Muscle layer of duodenum (tissue), 2 donors: ENCODE measurements around the gene KCNT1.

Experiments used
- H3K27ac ChIP-seq: one replicate; pipeline ENCODE4 v1.7.0; 2013; ENCODE audit warnings: mild to moderate bottlenecking, low read length
- H3K27me3 ChIP-seq: one replicate; pipeline ENCODE4 v1.7.0; 2013; ENCODE audit warnings: low read depth, mild to moderate bottlenecking, control low read depth, low read length
- H3K36me3 ChIP-seq, 2 donors: one replicate each; pipeline ENCODE4 v1.7.0; 2013; ENCODE audit warnings: low read length in 2 of 2, control low read depth in 1 of 2, mild to moderate bottlenecking in 1 of 2; ENCODE audit not compliant: insufficient read depth in 2 of 2, control insufficient read depth in 1 of 2
- H3K4me1 ChIP-seq, 2 donors: one replicate each; pipeline ENCODE4 v1.7.0; 2013; ENCODE audit warnings: low read length in 2 of 2, mild to moderate bottlenecking in 2 of 2, control low read depth in 1 of 2, moderate library complexity in 1 of 2; ENCODE audit not compliant: insufficient read depth in 2 of 2, control insufficient read depth in 1 of 2
- H3K4me3 ChIP-seq, 2 donors: one replicate each; pipeline ENCODE4 v1.7.0; 2013; ENCODE audit warnings: low read length in 2 of 2, low read depth in 1 of 2, mild to moderate bottlenecking in 1 of 2
- H3K9me3 ChIP-seq, 2 donors: one replicate each; pipeline ENCODE4 v1.7.0; 2013; ENCODE audit warnings: low read length in 2 of 2, control low read depth in 1 of 2, mild to moderate bottlenecking in 1 of 2; ENCODE audit not compliant: control insufficient read depth in 1 of 2
- donor health status: healthy.

Gene KCNT1

DNA sequence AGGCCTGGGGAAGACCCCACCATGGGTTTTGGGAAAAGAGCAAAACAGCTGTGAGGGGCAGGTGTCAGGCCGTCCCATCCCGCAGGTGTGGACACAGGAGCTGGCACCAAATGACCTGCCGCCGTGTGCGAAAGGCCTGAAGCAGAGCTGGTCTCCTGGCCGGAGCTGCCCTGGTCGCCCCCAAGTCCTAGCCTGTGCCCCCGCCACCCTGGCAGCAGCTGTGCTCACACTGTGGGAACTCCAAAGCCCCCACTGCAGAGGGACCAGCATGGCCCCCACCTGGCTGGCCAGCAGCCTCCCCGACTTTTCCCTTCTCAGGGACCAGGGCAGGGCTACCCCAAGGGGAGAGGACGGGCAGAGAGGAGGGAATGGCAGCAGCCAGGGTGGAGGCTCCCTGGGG is 88.4 kb downstream of the KCNT1 start:
- Histone ChIP-seq H3K4me1 (no peaks in the 10 kb centered on the region), H3K27me3 (no peaks in the 10 kb centered on the region), H3K9me3 (no peaks in the 10 kb centered on the region), H3K36me3 (no peaks in the 10 kb centered on the region), H3K27ac (no peak overlapping the region), H3K4me3 (no peak overlapping the region)

DNA sequence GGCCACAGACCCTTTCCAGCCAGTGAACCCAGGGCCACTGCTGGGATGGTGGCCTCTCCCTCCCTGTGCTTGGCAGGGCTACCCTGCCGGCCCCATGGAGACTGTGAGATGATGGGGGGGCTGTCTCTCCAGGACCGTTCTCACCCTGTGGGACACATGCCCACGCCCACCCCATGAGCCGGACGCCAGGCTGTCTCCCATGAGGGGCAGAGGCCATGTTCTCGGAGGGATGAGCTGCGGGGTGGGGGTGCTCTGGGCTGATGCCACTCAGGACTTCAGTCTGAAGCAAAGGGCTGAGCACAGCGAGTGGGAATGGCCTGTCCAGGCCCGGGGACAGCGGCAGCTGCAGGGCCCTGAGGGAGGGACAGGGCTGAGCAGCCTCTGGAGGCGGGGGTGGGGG is 88.9 kb downstream of the KCNT1 start:
- Histone ChIP-seq H3K27ac (no peak overlapping the region), H3K27me3 (no peaks in the 10 kb centered on the region), H3K36me3 (no peaks in the 10 kb centered on the region), H3K4me1 (no peaks in the 10 kb centered on the region), H3K9me3 (no peaks in the 10 kb centered on the region), H3K4me3 (no peak overlapping the region)

DNA sequence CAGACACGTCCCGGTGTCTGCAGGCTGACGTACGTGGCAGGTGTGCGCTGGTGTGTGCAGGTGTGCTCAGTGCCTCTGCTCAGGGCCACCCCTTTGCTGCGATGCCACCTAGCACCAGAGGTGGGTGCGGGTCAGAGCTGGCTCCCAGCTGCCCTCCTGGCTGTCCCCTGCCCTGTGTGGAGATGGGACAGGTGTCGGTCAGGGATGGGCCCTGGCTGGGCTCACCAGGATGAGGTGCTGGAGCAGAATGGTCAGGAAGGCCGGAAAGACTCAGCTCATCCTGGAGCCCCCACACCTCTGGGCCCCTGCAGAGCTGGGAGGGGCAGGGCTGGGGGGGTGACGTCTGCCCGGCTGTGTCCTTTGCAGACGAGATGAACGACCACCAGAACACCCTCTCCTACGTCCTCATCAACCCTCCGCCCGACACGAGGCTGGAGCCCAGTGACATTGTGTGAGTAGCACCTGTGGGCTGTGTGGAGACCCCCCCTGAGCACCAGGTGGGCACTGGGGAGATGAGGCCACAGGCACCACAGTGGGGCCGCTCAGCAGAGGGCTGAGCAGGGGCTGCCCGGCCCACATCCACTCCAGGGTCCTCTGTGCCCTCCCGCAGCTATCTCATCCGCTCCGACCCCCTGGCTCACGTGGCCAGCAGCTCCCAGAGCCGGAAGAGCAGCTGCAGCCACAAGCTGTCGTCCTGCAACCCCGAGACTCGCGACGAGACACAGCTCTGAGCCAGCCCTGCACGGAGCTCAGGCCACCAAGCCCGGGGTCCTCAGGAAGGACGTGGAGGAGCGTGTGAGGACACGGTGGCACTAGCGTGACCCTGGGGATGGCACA is 89.7 kb downstream of the KCNT1 start:
- no peak overlapping the region for H3K27ac ChIP-seq
- no peaks in the 10 kb centered on the region for H3K36me3 ChIP-seq
- H3K9me3 ChIP-seq, result no peaks in the 10 kb centered on the region
- no peaks in the 10 kb centered on the region for H3K27me3 ChIP-seq
- no peak overlapping the region for H3K4me3 ChIP-seq
- H3K4me1 ChIP-seq, result no peaks in the 10 kb centered on the region

DNA sequence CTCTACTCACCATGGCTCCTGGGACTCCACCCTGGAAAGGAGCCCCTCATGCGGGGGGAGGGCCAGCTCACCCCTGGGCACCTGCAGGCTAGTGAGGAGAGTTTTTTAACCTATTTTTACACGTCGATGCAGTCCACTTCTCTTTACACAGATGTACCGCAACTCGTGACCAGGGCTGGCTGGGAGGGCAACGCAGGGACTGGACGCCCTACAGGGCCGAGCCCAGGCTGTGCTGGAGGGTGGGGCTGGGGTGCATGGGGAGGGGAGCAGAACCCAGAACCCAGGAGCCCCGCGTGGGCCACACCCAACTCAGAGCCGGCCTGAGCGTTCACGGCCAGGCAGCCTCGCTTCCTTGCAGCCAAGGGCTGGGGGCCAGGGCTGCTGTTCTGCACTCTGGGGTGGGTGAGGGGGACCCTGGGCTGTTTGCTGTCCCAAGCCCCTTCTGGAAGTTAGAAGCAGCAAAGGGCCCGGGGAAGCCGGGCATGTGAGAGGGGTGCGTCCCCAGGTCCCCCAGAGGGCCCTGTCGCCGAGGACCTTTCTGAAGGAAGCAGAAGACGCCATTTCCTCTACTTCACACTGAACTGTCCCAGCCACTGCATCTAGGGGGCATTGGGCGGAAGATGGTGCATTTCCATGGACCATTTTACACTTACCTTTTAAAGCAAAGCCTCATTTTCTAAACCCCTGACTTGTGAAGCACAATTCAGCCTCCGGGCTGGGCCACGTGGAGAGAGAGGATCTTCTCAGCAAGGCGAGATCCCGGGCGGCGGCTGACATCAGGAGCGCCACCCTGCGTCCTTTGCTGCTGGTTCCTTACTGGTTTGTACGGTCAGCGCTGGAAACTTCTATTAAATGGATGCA is 90.5 kb downstream of the KCNT1 start:
- Histone ChIP-seq H3K4me3 (no peak overlapping the region), H3K4me1 (no peaks in the 10 kb centered on the region), H3K27ac (no peak overlapping the region), H3K9me3 (no peaks in the 10 kb centered on the region), H3K27me3 (no peaks in the 10 kb centered on the region), H3K36me3 (no peaks in the 10 kb centered on the region)

DNA sequence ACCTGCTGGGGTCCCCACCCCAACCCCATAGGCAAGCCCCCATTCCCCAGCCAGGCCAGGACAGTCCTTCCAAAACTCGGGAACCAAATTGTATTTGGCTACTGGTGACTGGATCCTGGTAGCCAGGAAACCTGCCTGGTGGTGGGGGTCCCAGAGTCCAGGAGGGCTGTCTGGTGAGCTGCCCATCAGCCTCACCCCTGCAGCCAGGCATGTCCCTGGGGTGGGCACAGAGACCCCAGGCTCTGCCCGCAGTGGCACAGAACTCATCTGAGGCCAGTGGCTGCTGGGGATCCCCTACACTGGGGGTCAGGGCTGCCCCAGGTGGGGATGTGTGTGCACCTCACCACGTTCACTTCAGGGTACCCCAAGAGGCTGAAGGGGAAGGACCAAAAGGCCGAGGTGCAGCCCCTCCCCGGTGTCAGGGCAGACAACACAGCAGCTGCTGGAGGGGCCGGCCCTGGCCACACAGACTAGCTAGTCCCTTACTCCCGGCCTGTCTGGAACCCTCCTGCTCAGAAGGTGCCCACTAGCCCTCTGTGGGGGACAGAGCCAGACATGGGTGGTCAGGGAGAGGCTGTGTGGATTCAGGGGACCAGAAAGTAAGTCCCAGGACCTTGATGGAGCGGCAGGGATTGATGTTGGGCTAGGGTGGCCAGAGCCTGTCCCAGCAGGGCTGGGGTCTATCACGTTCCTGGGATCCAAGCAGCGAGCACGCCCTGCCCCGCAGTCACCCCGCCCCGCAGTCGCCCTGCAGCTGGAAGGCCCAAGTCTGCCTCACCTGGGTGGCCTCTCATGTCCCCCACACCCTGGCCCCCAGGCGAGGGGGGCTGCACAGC is 91.5 kb downstream of the KCNT1 start:
- Histone ChIP-seq H3K9me3 (no peaks in the 10 kb centered on the region), H3K4me1 (no peaks in the 10 kb centered on the region), H3K27ac (no peak overlapping the region), H3K36me3 (no peaks in the 10 kb centered on the region), H3K4me3 (no peak overlapping the region), H3K27me3 (no peaks in the 10 kb centered on the region)

DNA sequence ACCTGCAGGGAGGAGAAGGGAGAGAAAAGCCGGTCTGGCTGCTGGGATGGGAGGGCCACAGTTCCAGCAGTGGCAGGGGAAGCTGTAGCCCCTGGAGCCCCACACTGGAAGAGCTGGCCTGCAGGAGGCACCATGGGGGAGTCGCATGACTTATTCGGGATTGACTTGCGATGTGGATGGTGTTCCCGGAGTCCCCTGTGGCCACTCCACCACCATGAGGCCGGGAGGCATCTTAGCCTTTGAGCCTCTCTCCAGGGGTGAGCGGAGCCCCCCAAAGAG is 92.0 kb downstream of the KCNT1 start:
- no peak overlapping the region for H3K4me3 ChIP-seq
- no peaks in the 10 kb centered on the region for H3K4me1 ChIP-seq
- no peaks in the 10 kb centered on the region for H3K27me3 ChIP-seq

DNA sequence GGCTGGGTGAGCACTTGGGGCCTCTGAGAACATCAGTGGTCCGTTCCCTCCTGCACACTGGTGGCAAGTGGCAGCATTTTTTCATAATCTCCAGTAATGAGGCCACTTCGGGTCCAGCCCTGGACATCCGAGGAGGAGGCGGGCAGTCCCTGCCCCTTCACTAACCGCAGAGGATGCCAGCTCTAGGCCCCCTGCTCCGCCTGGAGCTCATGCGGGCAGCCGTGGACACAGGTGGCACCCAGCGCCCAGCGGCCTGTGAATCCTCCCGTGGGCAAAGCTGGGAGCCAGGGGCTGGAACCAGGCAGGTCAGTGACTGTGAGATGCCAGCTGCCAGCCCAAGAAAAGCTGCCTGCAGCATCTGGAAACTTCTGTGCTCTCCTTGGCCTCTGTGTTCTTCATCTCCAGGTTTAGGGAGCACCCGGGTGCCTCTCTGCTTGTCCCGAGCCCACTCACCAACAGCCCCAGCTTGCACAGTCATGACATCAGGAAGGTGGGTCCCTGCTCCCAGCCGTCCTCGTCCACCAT is 92.4 kb downstream of the KCNT1 start:
- H3K4me1 ChIP-seq, result no peaks in the 10 kb centered on the region
- no peak overlapping the region for H3K4me3 ChIP-seq
- no peak overlapping the region for H3K27ac ChIP-seq
- no peaks in the 10 kb centered on the region for H3K9me3 ChIP-seq
- H3K27me3 ChIP-seq, result no peaks in the 10 kb centered on the region
- H3K36me3 ChIP-seq, result no peaks in the 10 kb centered on the region

More for the DNA sequence above, 92.0 kb downstream of the KCNT1 start:
- Histone ChIP-seq H3K36me3 (no peaks in the 10 kb centered on the region), H3K9me3 (no peaks in the 10 kb centered on the region), H3K27ac (no peak overlapping the region)

DNA sequence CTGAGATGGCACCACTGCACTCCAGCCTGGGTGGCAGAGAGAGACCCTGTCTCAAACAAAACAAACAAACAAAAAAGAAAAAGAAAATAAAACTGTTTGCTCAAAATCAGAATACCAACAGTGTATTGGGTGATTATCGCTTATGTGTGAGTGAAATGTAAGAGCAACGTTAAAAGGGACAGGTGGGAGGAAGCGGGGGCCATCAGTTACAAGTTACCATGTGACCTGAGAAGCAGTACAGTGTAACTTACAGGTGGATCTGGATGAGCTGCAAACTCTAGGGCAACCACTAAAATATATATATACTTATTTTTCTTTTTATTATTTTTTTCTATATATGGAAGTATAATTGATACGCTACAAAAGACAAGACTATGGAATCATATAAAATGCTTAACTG is 93.4 kb downstream of the KCNT1 start:
- H3K4me3 ChIP-seq, result no peak overlapping the region
- H3K36me3 ChIP-seq, result no peaks in the 10 kb centered on the region
- no peaks in the 10 kb centered on the region for H3K4me1 ChIP-seq
- H3K9me3 ChIP-seq, result no peaks in the 10 kb centered on the region
- H3K27ac ChIP-seq, result no peak overlapping the region
- no peaks in the 10 kb centered on the region for H3K27me3 ChIP-seq

DNA sequence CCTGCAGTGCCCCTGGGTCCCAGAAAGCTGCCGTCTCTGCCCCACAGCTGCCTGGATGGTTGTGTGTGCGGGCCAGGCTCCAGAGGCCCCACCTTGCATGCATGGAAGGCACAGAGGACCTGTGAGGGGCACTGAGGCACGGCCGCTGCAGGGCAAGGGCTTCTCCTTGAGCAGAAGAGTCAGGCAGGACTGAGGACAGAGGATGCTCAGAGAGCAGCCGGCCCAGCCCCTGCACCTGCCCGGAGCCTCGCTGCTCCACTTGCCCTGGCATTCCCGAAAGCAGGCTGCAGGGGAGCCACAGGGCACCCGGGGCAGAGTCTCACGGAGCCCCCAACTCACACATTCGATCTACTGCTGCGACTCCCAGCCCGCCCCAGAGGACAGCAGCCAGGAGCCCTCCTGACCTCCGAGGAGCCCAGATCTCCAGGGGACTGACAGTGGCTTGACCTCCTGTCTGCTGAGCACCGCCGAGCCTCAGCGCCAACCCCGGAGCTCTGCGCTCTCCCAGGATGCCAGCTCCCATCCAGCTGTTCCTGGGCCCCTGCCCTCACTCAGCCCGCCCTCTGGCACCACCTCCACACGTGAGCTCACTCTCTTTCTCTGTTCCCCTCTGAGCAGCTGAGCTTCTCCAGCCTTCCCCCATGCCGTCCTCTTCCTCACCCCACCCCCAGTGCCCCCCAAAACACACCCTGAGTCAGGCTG is 95.0 kb downstream of the KCNT1 start:
- Histone ChIP-seq H3K4me3 (no peak overlapping the region), H3K27me3 (no peaks in the 10 kb centered on the region), H3K36me3 (no peaks in the 10 kb centered on the region), H3K4me1 (no peaks in the 10 kb centered on the region), H3K9me3 (no peaks in the 10 kb centered on the region), H3K27ac (no peak overlapping the region)

DNA sequence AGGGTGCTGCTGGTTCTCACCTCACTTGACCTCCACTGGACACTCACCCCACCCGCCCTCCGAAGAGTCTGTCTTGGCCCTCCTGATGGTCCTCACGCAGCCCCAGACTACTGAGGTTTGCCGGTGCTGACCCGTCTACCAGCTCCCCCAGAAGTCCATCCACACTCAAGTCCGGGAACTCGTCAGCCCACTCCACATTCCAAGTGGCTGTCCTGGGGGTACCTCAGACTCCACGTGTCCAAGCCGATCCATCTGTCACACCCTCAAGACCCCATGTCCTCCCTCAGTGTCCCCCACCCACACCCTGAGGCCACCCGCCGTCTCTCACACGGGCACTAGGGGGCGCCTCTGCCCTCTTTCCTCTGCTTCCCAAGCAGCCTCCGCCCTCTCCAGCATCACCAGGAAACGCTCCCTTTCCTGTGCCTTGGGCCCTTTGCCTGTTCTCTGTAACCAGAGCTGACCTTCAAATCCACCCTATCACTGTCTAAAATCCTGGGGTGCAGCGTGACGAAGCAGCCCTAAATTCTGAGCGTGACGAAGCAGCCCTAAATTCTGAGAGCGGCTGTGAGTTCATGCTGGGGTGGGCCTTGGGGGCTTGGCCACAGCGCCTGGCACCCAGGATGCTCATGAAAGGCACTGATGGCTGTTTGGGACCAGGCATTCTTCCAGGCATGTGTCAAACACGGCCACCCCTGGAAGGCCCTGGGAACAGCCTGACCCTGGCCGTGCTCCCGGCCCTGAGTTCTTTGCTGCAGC is 95.7 kb downstream of the KCNT1 start:
- Histone ChIP-seq H3K4me3 (no peak overlapping the region), H3K27ac (no peak overlapping the region), H3K36me3 (no peaks in the 10 kb centered on the region), H3K27me3 (no peaks in the 10 kb centered on the region), H3K9me3 (no peaks in the 10 kb centered on the region), H3K4me1 (no peaks in the 10 kb centered on the region)
